HCT116 (cell line): Measurements from ENCODE around the gene LHX5. TPM values are rescaled to one million over a fixed set of nuclear protein-coding genes. Genes with fewer than 3 reads are reported as not detected.

Source experiments
- ATAC-seq: fragments of 200-7000 bp; cut with Tn5 transposase; 2 replicates; pipeline ENCODE4 v1.9.1; 2020; ENCODE audit warnings: mild to moderate bottlenecking, moderate library complexity
- BruUV-seq: library from RNA; stranded (reverse); fragments of 400-500 nt; replicated peaks from 2 replicates; lab custom pipeline; 2021; lab: Mats Ljungman, UMichigan
- CTCF ChIA-PET: fragments of 300-600 bp; sonication (Branson Sonifier 250); formaldehyde crosslinking; loops from one replicate; lab custom pipeline; 2021; ENCODE audit warnings: antibody characterized with exemption; lab: Charles Lee
- POLR2A ChIA-PET: fragments of 300-600, 350-600 bp; sonication (Branson Sonifier 250); formaldehyde crosslinking; loops from one replicate; lab custom pipeline; 2021; ENCODE audit warnings: antibody characterized with exemption; lab: Charles Lee
- RAD21 ChIA-PET, 2 experiments: fragments of 300-600 bp; sonication (Branson Sonifier 250); formaldehyde crosslinking; loops; one replicate each; lab custom pipeline; 2023; ENCODE audit warnings: low total read pairs in 2 of 2; ENCODE audit not compliant: uncharacterized antibody in 2 of 2, unreplicated experiment in 2 of 2, low non-redundant PET in 1 of 2; lab: Charles Lee
- DNase-seq: peaks from one replicate; pipeline ENCODE4 v3.0.0-alpha.2; 2010; ENCODE audit warnings: low read depth, low spot score
- H2AFZ ChIP-seq: fragments of 200-600 bp; shearing (Covaris generic), sonication (generic); 2 replicates; pipeline ENCODE4 v1.6.1; 2017; ENCODE audit warnings: low read depth, mixed run types, mixed read lengths, antibody characterized with exemption, low read length; ENCODE audit not compliant: poor library complexity, severe bottlenecking
- H3K27ac ChIP-seq: 2 replicates; pipeline ENCODE4 v1.5.1; 2012; ENCODE audit warnings: low read depth, low read length
- H3K27me3 ChIP-seq: fragments of 200-600 bp; sonication (generic); 2 replicates; pipeline ENCODE4 v1.6.1; 2016; ENCODE audit warnings: mixed run types, low read length, mixed read lengths; ENCODE audit not compliant: insufficient read depth
- H3K36me3 ChIP-seq, 2 experiments: fragments of 200-500 bp in 1 of 2; fragments of 200-600 bp in 1 of 2; sonication (Bioruptor generic) in 1 of 2; sonication (generic) in 1 of 2; 2 replicates each; pipeline versions ENCODE4 v1.5.1 to v1.6.1; 2014 to 2016; ENCODE audit warnings: low read length in 2 of 2, inconsistent platforms in 1 of 2, mixed read lengths in 1 of 2, mixed run types in 1 of 2; ENCODE audit not compliant: insufficient read depth in 2 of 2, control insufficient read depth in 1 of 2
- H3K4me1 ChIP-seq, 2 experiments: fragments of 200-600 bp in 1 of 2; sonication (generic) in 1 of 2; 2 replicates each; pipeline versions ENCODE4 v1.5.1 to v1.6.1; 2012 to 2017; ENCODE audit warnings: low read length in 2 of 2, inconsistent platforms in 1 of 2, mild to moderate bottlenecking in 1 of 2, mixed read lengths in 1 of 2, mixed run types in 1 of 2, moderate library complexity in 1 of 2; ENCODE audit not compliant: insufficient read depth in 2 of 2, control insufficient read depth in 1 of 2
- H3K4me2 ChIP-seq: fragments of 200-600 bp; sonication (generic); 2 replicates; pipeline ENCODE4 v1.6.1; 2017; ENCODE audit warnings: mixed run types, low read length, mixed read lengths
- H3K4me3 ChIP-seq, 2 experiments: fragments of 200-600 bp in 1 of 2; sonication (generic) in 1 of 2; replicated peaks in 1 of 2; 2 replicates each; pipeline ENCODE4 v1.5.1; 2011 to 2016; ENCODE audit warnings: low read length in 2 of 2, control low read depth in 1 of 2, low read depth in 1 of 2, mild to moderate bottlenecking in 1 of 2, mixed read lengths in 1 of 2, mixed run types in 1 of 2
- H3K79me2 ChIP-seq: fragments of 200-600 bp; sonication (generic); 2 replicates; pipeline ENCODE4 v1.6.1; 2017; ENCODE audit warnings: mild to moderate bottlenecking, mixed run types, low read length, moderate library complexity, mixed read lengths; ENCODE audit not compliant: insufficient read depth
- H3K9ac ChIP-seq: fragments of 200-600 bp; sonication (generic); 2 replicates; pipeline ENCODE4 v1.6.1; 2016; ENCODE audit warnings: low read length, mixed read lengths
- H3K9me2 ChIP-seq: fragments of 200-600 bp; sonication (generic), shearing (Covaris generic); 2 replicates; pipeline ENCODE4 v1.6.1; 2017; ENCODE audit warnings: mixed run types, mild to moderate bottlenecking, moderate library complexity; ENCODE audit not compliant: insufficient read depth
- H3K9me3 ChIP-seq, 2 experiments: fragments of 200-500 bp in 1 of 2; fragments of 200-600 bp in 1 of 2; sonication (Bioruptor generic) in 1 of 2; sonication (generic) in 1 of 2; 2 replicates each; pipeline ENCODE4 v1.6.1; 2014 to 2017; ENCODE audit warnings: low read length in 2 of 2, mixed read lengths in 2 of 2, inconsistent platforms in 1 of 2, low read depth in 1 of 2, mild to moderate bottlenecking in 1 of 2, mixed run types in 1 of 2, moderate library complexity in 1 of 2; ENCODE audit not compliant: control insufficient read depth in 1 of 2, insufficient read depth in 1 of 2
- H4K20me1 ChIP-seq: fragments of 200-600 bp; sonication (generic), shearing (Covaris generic); 2 replicates; pipeline ENCODE4 v1.6.1; 2017; ENCODE audit warnings: mixed run types, mild to moderate bottlenecking, moderate library complexity; ENCODE audit not compliant: insufficient read depth
- CEBPB ChIP-seq: IDR thresholded peaks from 2 replicates; pipeline ENCODE4 v1.6.1; 2012; ENCODE audit warnings: low read depth
- EGR1 ChIP-seq: IDR thresholded peaks from 2 replicates; pipeline ENCODE4 v1.6.1; 2012; ENCODE audit warnings: low read depth
- ELF1 ChIP-seq: IDR thresholded peaks from 2 replicates; pipeline ENCODE4 v1.6.1; 2012; ENCODE audit warnings: low read depth, borderline replicate concordance
- FOSL1 ChIP-seq: IDR thresholded peaks from 2 replicates; pipeline ENCODE4 v1.6.1; 2012; ENCODE audit warnings: low read depth
- MAX ChIP-seq: IDR thresholded peaks from 2 replicates; pipeline ENCODE4 v1.6.1; 2012
- SP1 ChIP-seq: IDR thresholded peaks from 2 replicates; pipeline ENCODE4 v1.6.1; 2012; ENCODE audit warnings: low read depth
- TCF7L2 ChIP-seq: IDR thresholded peaks from 2 replicates; pipeline ENCODE4 v1.7.0; 2011; ENCODE audit warnings: borderline replicate concordance, inconsistent platforms; ENCODE audit not compliant: insufficient read depth, insufficient read length; ENCODE audit errors: extremely low read depth
- YY1 ChIP-seq: IDR thresholded peaks from 2 replicates; pipeline ENCODE4 v1.6.1; 2011; ENCODE audit warnings: low read length, low read depth, moderate library complexity, mild to moderate bottlenecking; ENCODE audit not compliant: insufficient replicate concordance; ENCODE audit errors: extremely low read depth
- ZNF274 ChIP-seq: fragments of 200-500 bp; sonication (Bioruptor generic); IDR thresholded peaks from 2 replicates; pipeline ENCODE4 v1.6.1; 2014; ENCODE audit warnings: mild to moderate bottlenecking, low read depth, low read length, inconsistent platforms
- intact Hi-C: fragments of 100-400 bp; cut with micrococcal nuclease; formaldehyde crosslinking; loops from 2 replicates; pipeline ENCODE4 v1.10.0; 2022
- total RNA-seq: library from RNA; stranded (reverse); gene quantifications from one replicate; pipeline ENCODE4 v1.2.1, GENCODE V29; 2021; ENCODE audit not compliant: unreplicated experiment
- TF ChIP-seq, protein P1 (sequence below): IDR thresholded peaks from 2 replicates; pipeline ENCODE4 v1.6.1; 2012; ENCODE audit warnings: low read depth
- TF ChIP-seq, protein P2 (sequence below): IDR thresholded peaks from 2 replicates; pipeline ENCODE4 v1.6.1; 2011; ENCODE audit warnings: mild to moderate bottlenecking, low read length, moderate library complexity; ENCODE audit not compliant: insufficient replicate concordance; ENCODE audit errors: extremely low read depth

Gene LHX5
- total RNA-seq, 1 experiment from 2014 or later = 2.4 TPM

DNA sequence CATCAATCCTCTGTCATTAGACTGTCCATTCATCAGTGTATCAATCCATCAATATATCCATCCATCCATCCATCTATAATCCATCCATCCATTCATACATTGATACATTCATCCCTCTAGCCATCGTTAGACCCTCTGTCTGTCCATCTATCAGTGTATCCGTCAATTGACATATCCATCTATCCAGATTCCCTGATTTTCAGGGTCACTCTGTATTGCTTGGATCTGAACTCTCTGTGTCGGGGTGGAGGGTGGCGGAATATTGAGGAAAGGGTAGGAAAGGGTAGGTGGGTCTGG lies 32.4 kb downstream of the LHX5 start (continued):
- TF ChIP-seq ZNF274 (no peak), MAX (no peak), CEBPB (no peak), ELF1 (no peak)

GRCh38 chr12:113438523-113439300 lies 33.0 kb downstream of the LHX5 start:
- no peak overlapping the region for H3K4me3 ChIP-seq
- TF ChIP-seq CEBPB (no peak), YY1 (no peak), ELF1 (no peak), TCF7L2 (no peak), SP1 (no peak), EGR1 (no peak), FOSL1 (no peak)
- TF ChIP-seq, protein P1, sequence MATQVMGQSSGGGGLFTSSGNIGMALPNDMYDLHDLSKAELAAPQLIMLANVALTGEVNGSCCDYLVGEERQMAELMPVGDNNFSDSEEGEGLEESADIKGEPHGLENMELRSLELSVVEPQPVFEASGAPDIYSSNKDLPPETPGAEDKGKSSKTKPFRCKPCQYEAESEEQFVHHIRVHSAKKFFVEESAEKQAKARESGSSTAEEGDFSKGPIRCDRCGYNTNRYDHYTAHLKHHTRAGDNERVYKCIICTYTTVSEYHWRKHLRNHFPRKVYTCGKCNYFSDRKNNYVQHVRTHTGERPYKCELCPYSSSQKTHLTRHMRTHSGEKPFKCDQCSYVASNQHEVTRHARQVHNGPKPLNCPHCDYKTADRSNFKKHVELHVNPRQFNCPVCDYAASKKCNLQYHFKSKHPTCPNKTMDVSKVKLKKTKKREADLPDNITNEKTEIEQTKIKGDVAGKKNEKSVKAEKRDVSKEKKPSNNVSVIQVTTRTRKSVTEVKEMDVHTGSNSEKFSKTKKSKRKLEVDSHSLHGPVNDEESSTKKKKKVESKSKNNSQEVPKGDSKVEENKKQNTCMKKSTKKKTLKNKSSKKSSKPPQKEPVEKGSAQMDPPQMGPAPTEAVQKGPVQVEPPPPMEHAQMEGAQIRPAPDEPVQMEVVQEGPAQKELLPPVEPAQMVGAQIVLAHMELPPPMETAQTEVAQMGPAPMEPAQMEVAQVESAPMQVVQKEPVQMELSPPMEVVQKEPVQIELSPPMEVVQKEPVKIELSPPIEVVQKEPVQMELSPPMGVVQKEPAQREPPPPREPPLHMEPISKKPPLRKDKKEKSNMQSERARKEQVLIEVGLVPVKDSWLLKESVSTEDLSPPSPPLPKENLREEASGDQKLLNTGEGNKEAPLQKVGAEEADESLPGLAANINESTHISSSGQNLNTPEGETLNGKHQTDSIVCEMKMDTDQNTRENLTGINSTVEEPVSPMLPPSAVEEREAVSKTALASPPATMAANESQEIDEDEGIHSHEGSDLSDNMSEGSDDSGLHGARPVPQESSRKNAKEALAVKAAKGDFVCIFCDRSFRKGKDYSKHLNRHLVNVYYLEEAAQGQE = no peak
- TF ChIP-seq, protein P2, sequence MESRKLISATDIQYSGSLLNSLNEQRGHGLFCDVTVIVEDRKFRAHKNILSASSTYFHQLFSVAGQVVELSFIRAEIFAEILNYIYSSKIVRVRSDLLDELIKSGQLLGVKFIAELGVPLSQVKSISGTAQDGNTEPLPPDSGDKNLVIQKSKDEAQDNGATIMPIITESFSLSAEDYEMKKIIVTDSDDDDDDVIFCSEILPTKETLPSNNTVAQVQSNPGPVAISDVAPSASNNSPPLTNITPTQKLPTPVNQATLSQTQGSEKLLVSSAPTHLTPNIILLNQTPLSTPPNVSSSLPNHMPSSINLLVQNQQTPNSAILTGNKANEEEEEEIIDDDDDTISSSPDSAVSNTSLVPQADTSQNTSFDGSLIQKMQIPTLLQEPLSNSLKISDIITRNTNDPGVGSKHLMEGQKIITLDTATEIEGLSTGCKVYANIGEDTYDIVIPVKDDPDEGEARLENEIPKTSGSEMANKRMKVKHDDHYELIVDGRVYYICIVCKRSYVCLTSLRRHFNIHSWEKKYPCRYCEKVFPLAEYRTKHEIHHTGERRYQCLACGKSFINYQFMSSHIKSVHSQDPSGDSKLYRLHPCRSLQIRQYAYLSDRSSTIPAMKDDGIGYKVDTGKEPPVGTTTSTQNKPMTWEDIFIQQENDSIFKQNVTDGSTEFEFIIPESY = no peak
- H2AFZ ChIP-seq = no peak overlapping the region
- no peaks in the 10 kb centered on the region for H4K20me1 ChIP-seq
- H3K9ac ChIP-seq = no peak overlapping the region
- no peak for DNase-seq
- no peaks in the 10 kb centered on the region for H3K36me3 ChIP-seq
- H3K4me2 ChIP-seq = no peak overlapping the region
- BruUV-seq = no TSS peak
- no peaks in the 10 kb centered on the region for H3K9me3 ChIP-seq
- RAD21 ChIA-PET = no interaction called here
- H3K27me3 ChIP-seq = no peaks in the 10 kb centered on the region
- H3K27ac ChIP-seq = no peak overlapping the region
- CTCF ChIA-PET = no interaction called here
- no peaks in the 10 kb centered on the region for H3K79me2 ChIP-seq
- H3K9me2 ChIP-seq = no peaks in the 10 kb centered on the region
- ATAC-seq = no peak
- intact Hi-C loops = loop anchor here (1.0 kb wide), 1 partner anchor 474 kb away; no protein-coding TSS in a partner anchor
- POLR2A ChIA-PET = no interaction called here
- no peaks in the 10 kb centered on the region for H3K4me1 ChIP-seq
